GDM1 (cell line): ENCODE measurements around the gene PRRX1.

Experiments
- DNase-seq: peaks from one replicate; lab custom pipeline; 2025; lab: John Stamatoyannopoulos, UW

Gene PRRX1

GRCh38 chr1:170692866-170693575, 29.1 kb downstream of the PRRX1 start:
- DNase-seq = no peak

DNA sequence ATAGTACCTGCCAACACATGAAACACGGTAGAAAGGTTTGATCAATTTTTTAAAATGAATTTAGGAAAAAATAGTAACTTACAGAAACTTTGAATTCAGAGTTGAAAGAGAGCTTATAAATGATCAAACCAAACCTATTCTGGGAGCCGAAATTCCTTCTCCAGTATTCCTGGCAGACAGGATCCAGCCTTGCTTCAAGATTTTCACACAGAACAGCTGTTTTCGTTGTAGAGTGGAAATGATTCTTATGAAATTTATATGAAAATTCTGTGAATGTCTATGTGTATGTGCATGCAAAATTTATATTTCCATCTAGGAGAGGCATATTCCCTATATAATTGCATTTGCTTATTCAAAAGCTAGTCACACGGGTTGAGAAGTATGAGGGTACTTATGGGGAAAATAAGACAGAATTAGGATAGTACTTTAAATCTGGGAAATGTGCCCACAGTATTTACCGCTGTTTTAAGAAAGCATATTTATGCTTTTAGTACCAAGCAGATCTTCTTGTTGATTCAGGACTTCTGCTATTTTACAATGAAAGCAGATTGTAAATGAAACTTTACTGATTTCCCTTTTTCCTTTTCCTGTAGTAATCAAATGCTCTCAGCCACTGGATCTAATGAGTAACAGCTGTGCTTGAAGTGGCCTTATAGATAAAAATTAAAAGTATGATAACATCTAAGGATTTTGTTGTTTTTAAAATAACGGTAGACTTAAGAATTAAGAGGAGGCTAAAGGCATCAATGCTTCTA, 30.4 kb downstream of the PRRX1 start:
- DNase-seq = no peak

DNA sequence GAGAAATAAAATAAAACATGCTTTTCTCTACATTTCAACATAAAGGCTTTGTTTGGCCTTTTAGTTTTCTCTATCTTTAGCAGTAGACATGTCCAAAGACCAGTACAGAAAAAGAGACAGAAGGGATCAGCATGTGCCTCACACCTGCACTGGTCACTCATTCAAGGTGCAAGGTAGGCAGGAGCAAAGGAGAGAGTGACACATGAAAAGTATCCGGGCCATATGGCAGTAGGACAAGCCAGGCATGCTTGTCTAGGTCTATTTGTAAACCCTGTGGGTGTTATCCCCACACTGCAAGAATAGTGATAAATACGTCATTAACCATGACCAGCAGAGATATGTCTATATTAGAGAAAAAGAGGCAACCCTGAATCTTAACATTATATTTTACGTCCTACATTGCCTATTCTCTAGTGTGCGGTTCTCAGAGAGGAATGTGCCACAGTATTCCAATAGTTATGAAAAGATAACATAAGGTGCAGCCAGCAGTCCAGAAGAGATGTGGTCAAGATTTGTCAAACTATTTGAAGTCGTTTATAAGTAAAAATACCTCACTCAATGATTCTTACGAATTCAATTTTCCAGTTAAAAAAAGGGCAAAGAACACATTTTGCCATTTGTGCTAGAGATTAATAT, 32.1 kb downstream of the PRRX1 start:
- DNase-seq = no peak

- no peak for DNase-seq
These were observed 32.8 kb downstream of the PRRX1 start for GRCh38 chr1:170696591-170697290.

- no peak for DNase-seq
These were observed 33.4 kb downstream of the PRRX1 start for GRCh38 chr1:170697316-170697715.

GRCh38 chr1:170698301-170699275, 34.7 kb downstream of the PRRX1 start:
- DNase-seq = no peak

DNA sequence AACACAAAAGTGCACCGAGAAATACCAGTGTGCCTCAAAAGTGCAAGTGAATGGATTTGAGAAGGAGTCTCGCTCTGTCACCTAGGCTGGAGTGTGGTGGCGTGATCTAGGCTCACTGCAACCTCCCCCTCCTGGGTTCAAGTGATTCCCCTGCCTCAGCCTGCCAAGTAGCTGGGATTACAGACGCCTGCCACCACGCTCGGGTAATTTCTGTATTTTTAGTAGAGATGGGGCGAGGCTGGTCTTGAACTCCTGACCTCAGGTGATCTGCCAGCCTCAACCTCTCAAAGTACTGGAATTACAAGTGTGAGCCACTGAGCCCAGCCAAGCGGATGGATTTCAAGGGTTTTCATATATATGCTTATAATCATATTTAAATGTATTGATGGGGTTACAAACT, 35.8 kb downstream of the PRRX1 start:
- no peak for DNase-seq

- DNase-seq = no peak
These were observed 37.1 kb downstream of the PRRX1 start for GRCh38 chr1:170700842-170701615.

- no peak for DNase-seq
These were observed 38.0 kb downstream of the PRRX1 start for GRCh38 chr1:170701962-170702361.

- no peak for DNase-seq
These were observed 39.7 kb downstream of the PRRX1 start for GRCh38 chr1:170703591-170703990.

- no peak for DNase-seq
These were observed 40.3 kb downstream of the PRRX1 start for GRCh38 chr1:170704256-170704655.

- no peak for DNase-seq
These were observed 42.0 kb downstream of the PRRX1 start for GRCh38 chr1:170705981-170706380.

DNA sequence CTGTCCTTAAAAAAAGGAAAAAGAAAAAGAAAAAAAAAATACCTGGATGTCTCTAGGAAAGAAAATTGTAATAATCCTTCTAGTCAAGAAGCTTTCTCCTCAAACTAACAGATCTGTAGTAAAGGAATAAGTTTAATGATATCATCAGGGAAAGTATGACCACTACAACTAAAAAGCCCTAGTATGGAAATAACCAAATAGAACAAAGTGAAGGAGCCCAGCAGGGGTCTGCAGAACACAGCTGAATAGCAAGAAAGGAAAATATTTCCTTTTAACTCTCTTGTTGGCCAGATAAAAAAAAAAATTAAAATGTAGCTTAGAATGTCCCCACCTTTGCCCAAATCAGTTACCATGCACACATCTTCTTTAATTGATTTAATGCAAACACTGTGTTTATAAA, 43.2 kb downstream of the PRRX1 start:
- DNase-seq = no peak

GRCh38 chr1:170707959-170708655, 44.2 kb downstream of the PRRX1 start:
- DNase-seq = no peak

DNA sequence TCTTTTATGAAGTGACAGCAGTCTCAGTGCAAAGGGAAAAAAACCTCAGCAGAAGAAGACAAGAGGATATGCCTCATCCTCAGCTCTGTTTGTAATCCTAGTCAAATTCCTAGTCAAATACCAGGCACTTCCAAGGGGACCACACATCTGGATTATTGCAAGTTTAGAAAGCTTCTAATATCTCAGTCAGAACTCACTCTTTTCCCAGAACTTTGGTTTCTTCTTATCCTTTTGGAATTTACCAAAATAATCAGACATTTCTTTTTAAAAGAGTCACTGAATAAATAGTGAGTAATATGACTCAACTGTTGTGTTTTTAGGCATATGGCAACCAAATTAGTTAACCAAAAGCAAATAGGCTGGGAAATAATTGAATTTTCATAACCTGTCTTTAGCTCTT, 47.8 kb downstream of the PRRX1 start:
- DNase-seq = no peak

GRCh38 chr1:170714163-170714562, 50.2 kb downstream of the PRRX1 start:
- no peak for DNase-seq

- DNase-seq = no peak
These were observed 51.0 kb downstream of the PRRX1 start for GRCh38 chr1:170714938-170715337.

- no peak for DNase-seq
These were observed 53.0 kb downstream of the PRRX1 start for GRCh38 chr1:170716835-170717429.

DNA sequence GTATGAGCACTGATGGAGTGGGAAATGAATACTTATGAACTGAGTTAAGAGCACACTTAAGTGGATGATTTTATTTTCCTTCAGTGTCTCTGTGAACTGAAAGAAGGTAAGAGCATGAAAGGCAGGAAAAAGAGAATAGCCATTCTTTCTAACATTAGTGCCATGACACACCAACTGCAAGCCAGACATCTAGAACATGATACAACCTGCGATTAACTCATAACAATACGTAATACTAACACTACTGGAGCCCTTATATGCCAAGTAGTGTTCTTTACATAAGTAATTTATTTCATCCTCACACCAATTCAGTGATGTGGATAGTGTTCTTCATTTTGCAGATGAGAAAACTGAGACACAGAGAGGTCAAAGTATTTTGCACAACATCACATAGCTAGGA, 56.7 kb downstream of the PRRX1 start:
- no peak for DNase-seq

GRCh38 chr1:170721621-170722020, 57.7 kb downstream of the PRRX1 start:
- DNase-seq = no peak
